GM19324 (cell line): ENCODE measurements around the gene SLC5A10.

Experiments used
- ATAC-seq: cut with Tn5 transposase; IDR thresholded peaks from one replicate; pipeline ENCODE4 v1.9.1; 2021; ENCODE audit warnings: mild to moderate bottlenecking, moderate library complexity; ENCODE audit not compliant: unreplicated experiment, low FRiP score

The SLC5A10 gene

GRCh38 chr17:18963126-18964017 lies 11.4 kb downstream of the SLC5A10 start:
- no peak for ATAC-seq

- no peak for ATAC-seq
Observed at GRCh38 chr17:18964018-18964351, 12.0 kb downstream of the SLC5A10 start.

- no peak for ATAC-seq
Observed at GRCh38 chr17:18964550-18964949, 12.6 kb downstream of the SLC5A10 start.

GRCh38 chr17:18965530-18966236 lies 13.7 kb downstream of the SLC5A10 start:
- no peak for ATAC-seq

- ATAC-seq, result no peak
Observed at GRCh38 chr17:18966831-18967624, 15.1 kb downstream of the SLC5A10 start.

GRCh38 chr17:18967916-18968315 lies 16.0 kb downstream of the SLC5A10 start:
- ATAC-seq, result no peak

GRCh38 chr17:18968345-18968744 lies 16.4 kb downstream of the SLC5A10 start:
- ATAC-seq, result no peak

- no peak for ATAC-seq
Observed at GRCh38 chr17:18968945-18969887, 17.3 kb downstream of the SLC5A10 start.

- no peak for ATAC-seq
Observed at GRCh38 chr17:18970582-18971480, 18.9 kb downstream of the SLC5A10 start.

GRCh38 chr17:18971801-18972200 lies 19.8 kb downstream of the SLC5A10 start:
- ATAC-seq, result no peak

- ATAC-seq, result no peak
Observed at GRCh38 chr17:18974407-18975149, 22.6 kb downstream of the SLC5A10 start.

- no peak for ATAC-seq
Observed at GRCh38 chr17:18975597-18975996, 23.6 kb downstream of the SLC5A10 start.

- ATAC-seq, result no peak
Observed at GRCh38 chr17:18976201-18976600, 24.2 kb downstream of the SLC5A10 start.

GRCh38 chr17:18977021-18977420 lies 25.1 kb downstream of the SLC5A10 start:
- ATAC-seq, result no peak

GRCh38 chr17:18977646-18978045 lies 25.7 kb downstream of the SLC5A10 start:
- ATAC-seq, result no peak

GRCh38 chr17:18978050-18978449 lies 26.1 kb downstream of the SLC5A10 start:
- ATAC-seq, result no peak

- ATAC-seq, result no peak
Observed at GRCh38 chr17:18978655-18979054, 26.7 kb downstream of the SLC5A10 start.

GRCh38 chr17:18980682-18981334 lies 28.8 kb downstream of the SLC5A10 start:
- ATAC-seq, result no peak
